SW 1271 (cell line): Measurements from ENCODE around the gene NEGR1.

ENCODE experiments used
- DNase-seq, 2 experiments: peaks; one replicate each; lab custom pipeline; 2025; lab: John Stamatoyannopoulos, UW

The NEGR1 gene

GRCh38 chr1:71687376-71687775 is 595.0 kb downstream of the NEGR1 start:
- no peak for DNase-seq

GRCh38 chr1:71676979-71677925 is 605.1 kb downstream of the NEGR1 start:
- DNase-seq: no peak

- DNase-seq: no peak
These were observed 614.3 kb downstream of the NEGR1 start for GRCh38 chr1:71668065-71668464.

- no peak for DNase-seq
These were observed 615.1 kb downstream of the NEGR1 start for GRCh38 chr1:71667216-71667615.

GRCh38 chr1:71666609-71667008 is 615.7 kb downstream of the NEGR1 start:
- no peak for DNase-seq

GRCh38 chr1:71660411-71660810 is 621.9 kb downstream of the NEGR1 start:
- DNase-seq: no peak

- DNase-seq: no peak
These were observed 624.3 kb downstream of the NEGR1 start for GRCh38 chr1:71657891-71658679.

GRCh38 chr1:71656902-71657301 is 625.4 kb downstream of the NEGR1 start:
- no peak for DNase-seq

- DNase-seq: no peak
These were observed 626.7 kb downstream of the NEGR1 start for GRCh38 chr1:71655604-71656003.

- DNase-seq: no peak
These were observed 628.4 kb downstream of the NEGR1 start for GRCh38 chr1:71653952-71654351.

- DNase-seq: no peak
These were observed 631.1 kb downstream of the NEGR1 start for GRCh38 chr1:71651214-71651613.

GRCh38 chr1:71650119-71650518 is 632.2 kb downstream of the NEGR1 start:
- DNase-seq: no peak

- no peak for DNase-seq
These were observed 632.7 kb downstream of the NEGR1 start for GRCh38 chr1:71649608-71650007.

GRCh38 chr1:71647513-71648300 is 634.6 kb downstream of the NEGR1 start:
- DNase-seq: no peak

GRCh38 chr1:71645015-71645414 is 637.3 kb downstream of the NEGR1 start:
- no peak for DNase-seq

GRCh38 chr1:71641903-71642302 is 640.4 kb downstream of the NEGR1 start:
- no peak for DNase-seq

GRCh38 chr1:71640998-71641397 is 641.3 kb downstream of the NEGR1 start:
- no peak for DNase-seq

GRCh38 chr1:71640116-71640515 is 642.2 kb downstream of the NEGR1 start:
- no peak for DNase-seq

GRCh38 chr1:71638081-71638766 is 644.1 kb downstream of the NEGR1 start:
- DNase-seq: no peak

- no peak for DNase-seq
These were observed 646.8 kb downstream of the NEGR1 start for GRCh38 chr1:71635568-71635967.

GRCh38 chr1:71634159-71634558 is 648.2 kb downstream of the NEGR1 start:
- DNase-seq: no peak

- DNase-seq: no peak
These were observed 652.3 kb downstream of the NEGR1 start for GRCh38 chr1:71630073-71630472.
